ENCODE results near the gene TRAPPC3L. TPM values are rescaled to one million over a fixed set of nuclear protein-coding genes. Genes with fewer than 3 reads are reported as not detected.

The TRAPPC3L gene
- total RNA-seq, 1 experiment from 2014 or later = not detected

- TF ChIP-seq, protein P1, sequence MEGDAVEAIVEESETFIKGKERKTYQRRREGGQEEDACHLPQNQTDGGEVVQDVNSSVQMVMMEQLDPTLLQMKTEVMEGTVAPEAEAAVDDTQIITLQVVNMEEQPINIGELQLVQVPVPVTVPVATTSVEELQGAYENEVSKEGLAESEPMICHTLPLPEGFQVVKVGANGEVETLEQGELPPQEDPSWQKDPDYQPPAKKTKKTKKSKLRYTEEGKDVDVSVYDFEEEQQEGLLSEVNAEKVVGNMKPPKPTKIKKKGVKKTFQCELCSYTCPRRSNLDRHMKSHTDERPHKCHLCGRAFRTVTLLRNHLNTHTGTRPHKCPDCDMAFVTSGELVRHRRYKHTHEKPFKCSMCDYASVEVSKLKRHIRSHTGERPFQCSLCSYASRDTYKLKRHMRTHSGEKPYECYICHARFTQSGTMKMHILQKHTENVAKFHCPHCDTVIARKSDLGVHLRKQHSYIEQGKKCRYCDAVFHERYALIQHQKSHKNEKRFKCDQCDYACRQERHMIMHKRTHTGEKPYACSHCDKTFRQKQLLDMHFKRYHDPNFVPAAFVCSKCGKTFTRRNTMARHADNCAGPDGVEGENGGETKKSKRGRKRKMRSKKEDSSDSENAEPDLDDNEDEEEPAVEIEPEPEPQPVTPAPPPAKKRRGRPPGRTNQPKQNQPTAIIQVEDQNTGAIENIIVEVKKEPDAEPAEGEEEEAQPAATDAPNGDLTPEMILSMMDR (conservative IDR thresholded peaks at IDR 0.05) = no peak
Measured at GRCh38 chr6:116571683-116572000, 26.2 kb upstream of the TRAPPC3L start.

More at GRCh38 chr6:116571683-116572000, 26.2 kb upstream of the TRAPPC3L start:
- Histone ChIP-seq H4K8ac (replicated peaks; ENCODE audit: insufficient read length, low read depth, low read length) (no peak overlapping the region), H2BK15ac (ENCODE audit: low read depth, low read length) (no peak overlapping the region; the same call in 1 of the 2 replicates), H4K20me1 (ENCODE audit: control insufficient read depth, insufficient read depth, insufficient read length) (no peaks in the 10 kb centered on the region), H2BK5ac (ENCODE audit: insufficient read length, low read length) (no peak overlapping the region), H3K27ac (ENCODE audit: insufficient read length, low read depth, low read length) (no peak overlapping the region), H2BK120ac (ENCODE audit: low read depth, low read length, poor library complexity, severe bottlenecking) (no peak overlapping the region), H3K9me3 (ENCODE audit: control insufficient read depth, low read depth, low read length) (no peaks in the 10 kb centered on the region), H3T11ph (ENCODE audit: low read length) (no peak overlapping the region), H3K4me1 (ENCODE audit: insufficient read depth, low read length) (peaks cover 2% of the 10 kb centered on the region; the same call in 1 of the 2 replicates), H4K5ac (ENCODE audit: insufficient read length, low read depth, low read length) (no peak overlapping the region), H2AFZ (ENCODE audit: low read length) (no peak overlapping the region), H3K56ac (ENCODE audit: insufficient read length, low read depth, low read length) (no peak overlapping the region), H2BK20ac (ENCODE audit: low read depth, low read length, poor library complexity, severe bottlenecking) (no peak overlapping the region), H3K18ac (ENCODE audit: insufficient read length, low read depth, low read length) (no peak overlapping the region), H3K4me2 (ENCODE audit: insufficient read depth, insufficient read length, low read length) (peak overlapping the region; percentile 97), H3K23me2 (ENCODE audit: insufficient read length, low read depth, low read length, poor library complexity, severe bottlenecking) (peaks cover 5% of the 10 kb centered on the region), H2AK5ac (ENCODE audit: insufficient read length, low read length) (no peak overlapping the region), H3K14ac (ENCODE audit: insufficient read depth, low read length) (peak overlapping the region; percentile 65; the same call in 1 of the 2 replicates), H4K91ac (ENCODE audit: insufficient read length, low read depth, low read length) (no peak overlapping the region), H3K79me1 (ENCODE audit: insufficient read depth, low read depth, low read length, poor library complexity, severe bottlenecking) (no peaks in the 10 kb centered on the region), H3K9ac (ENCODE audit: extremely low read depth, insufficient read length, low read length) (peak overlapping the region; percentile 95), H3K4ac (ENCODE audit: low read depth, low read length) (no peak overlapping the region), H3K23ac (ENCODE audit: insufficient read length, low read depth, low read length) (no peak overlapping the region), H3K27me3 (ENCODE audit: insufficient read depth, low read length) (no peaks in the 10 kb centered on the region), H3K79me2 (ENCODE audit: insufficient read depth, low read length) (peaks cover 6% of the 10 kb centered on the region; the same call in 1 of the 2 replicates), H2BK12ac (ENCODE audit: insufficient read length, low read depth, low read length) (no peak overlapping the region)
- Mint-ChIP-seq H3K4me3 (peak overlapping the region; percentile 99 to 100), H3K27me3 (ENCODE audit: low read depth) (peaks cover 8% of the 10 kb centered on the region), H3K4me1 (peaks cover 12 to 16% of the 10 kb centered on the region in 2 experiments), H3K36me3 (ENCODE audit: insufficient read depth in 1 of 3, low read depth in 3 of 3) (peaks cover 0 to 17% (median 0%) of the 10 kb centered on the region in 3 experiments; a peak in 4 of 7 replicates), H3K27ac (peak overlapping the region; percentile 97 to 98 (median 97)), H3K9me3 (no peaks in the 10 kb centered on the region)
- no peak for DNase-seq
- WGBS (ENCODE audit: extremely low coverage, insufficient read length, low lambda C conversion rate) = no CpG with 5 or more reads among the region's 12 CpGs

Data from H9 (cell line).